Stimulated activated CD8-positive, alpha-beta memory T cell treated with anti-CD3 and anti-CD28 coated beads, Interleukin-15, amount 100 ng/mL, for 24 hours (primary cell): ENCODE measurements around the gene HMX2.

Source experiments
- DNase-seq: peaks from one replicate; pipeline ENCODE4 v3.0.0-alpha.2; 2020; ENCODE audit warnings: low read depth

Gene HMX2

GRCh38 chr10:123139521-123140163 lies 8.3 kb upstream of the HMX2 start:
- no peak for DNase-seq

GRCh38 chr10:123140164-123140982 lies 7.6 kb upstream of the HMX2 start:
- no peak for DNase-seq

- no peak for DNase-seq
Observed at GRCh38 chr10:123140983-123141390, 6.9 kb upstream of the HMX2 start.

- DNase-seq = no peak
Observed at GRCh38 chr10:123141791-123142700, 5.9 kb upstream of the HMX2 start.

GRCh38 chr10:123142701-123143161 lies 5.2 kb upstream of the HMX2 start:
- DNase-seq = no peak

GRCh38 chr10:123143162-123143824 lies 4.6 kb upstream of the HMX2 start:
- DNase-seq = no peak

GRCh38 chr10:123143825-123144168 lies 4.1 kb upstream of the HMX2 start:
- DNase-seq = no peak

- DNase-seq = no peak
Observed at GRCh38 chr10:123144697-123145541, 3.0 kb upstream of the HMX2 start.

GRCh38 chr10:123145542-123146012 lies 2.4 kb upstream of the HMX2 start:
- no peak for DNase-seq

- DNase-seq = no peak
Observed at GRCh38 chr10:123146013-123146893, 1.7 kb upstream of the HMX2 start.

GRCh38 chr10:123146894-123147634 lies 872 bp upstream of the HMX2 start:
- DNase-seq = no peak

GRCh38 chr10:123148414-123149161 lies 652 bp downstream of the HMX2 start:
- no peak for DNase-seq

GRCh38 chr10:123149162-123149567 lies 1.2 kb downstream of the HMX2 start:
- no peak for DNase-seq

- DNase-seq = no peak
Observed at GRCh38 chr10:123149568-123150270, 1.8 kb downstream of the HMX2 start.

- DNase-seq = no peak
Observed at GRCh38 chr10:123150271-123150985, 2.5 kb downstream of the HMX2 start.

- DNase-seq = no peak
Observed at GRCh38 chr10:123150986-123151736, 3.2 kb downstream of the HMX2 start.
